ENCODE measurements around the gene RBL1. TPM values are rescaled to one million over a fixed set of nuclear protein-coding genes. Genes with fewer than 3 reads are reported as not detected.
"Not testable (repeated sequence)": the region's sequence is repeated elsewhere in the genome, so short reads cannot be mapped to it uniquely, and the experiment has no call there.

RBL1 gene
- polyA plus RNA-seq, 3 donors, result 11.0 to 15.3 (median 12.4) TPM

DNA sequence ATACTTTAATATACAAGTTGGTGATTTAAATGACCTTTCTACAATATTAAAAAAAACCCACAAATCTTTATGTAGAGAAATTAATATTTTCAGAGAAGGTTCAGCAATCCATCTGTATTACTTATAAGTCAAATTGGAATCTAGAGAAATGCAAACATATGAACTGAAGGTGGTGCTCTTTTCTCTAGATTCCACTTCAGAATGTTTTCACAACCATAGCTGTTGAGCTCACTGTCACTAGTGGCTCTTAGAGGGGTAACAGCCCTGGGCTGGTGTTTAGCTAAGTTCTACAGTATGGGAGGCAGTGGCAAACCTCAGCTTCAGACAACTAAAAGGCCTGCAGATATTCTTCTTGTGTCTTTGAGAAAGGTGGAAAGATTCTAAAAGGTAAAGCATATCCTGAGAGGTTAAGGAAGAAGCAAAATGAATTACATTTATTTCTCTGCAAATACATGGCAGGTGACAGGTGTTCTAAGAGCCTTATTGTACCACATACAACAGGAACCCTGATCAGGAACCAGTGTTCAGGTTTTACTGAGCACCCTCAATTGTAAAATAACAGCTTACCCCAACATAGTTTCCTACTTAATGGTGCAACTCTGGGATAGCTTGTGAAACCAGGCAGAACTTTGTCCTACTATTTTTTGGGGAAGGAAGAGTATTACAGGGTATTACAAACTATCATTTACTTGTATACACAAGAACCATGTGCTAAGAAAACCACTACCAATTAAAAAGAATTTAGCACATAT is 87.7 kb downstream of the RBL1 start:
- peak in 1 of 11 donors; percentile 12 for DNase-seq (ENCODE audit: extremely low read depth in 1 of 11, low read depth in 9 of 11, low spot score in 4 of 11)

DNA sequence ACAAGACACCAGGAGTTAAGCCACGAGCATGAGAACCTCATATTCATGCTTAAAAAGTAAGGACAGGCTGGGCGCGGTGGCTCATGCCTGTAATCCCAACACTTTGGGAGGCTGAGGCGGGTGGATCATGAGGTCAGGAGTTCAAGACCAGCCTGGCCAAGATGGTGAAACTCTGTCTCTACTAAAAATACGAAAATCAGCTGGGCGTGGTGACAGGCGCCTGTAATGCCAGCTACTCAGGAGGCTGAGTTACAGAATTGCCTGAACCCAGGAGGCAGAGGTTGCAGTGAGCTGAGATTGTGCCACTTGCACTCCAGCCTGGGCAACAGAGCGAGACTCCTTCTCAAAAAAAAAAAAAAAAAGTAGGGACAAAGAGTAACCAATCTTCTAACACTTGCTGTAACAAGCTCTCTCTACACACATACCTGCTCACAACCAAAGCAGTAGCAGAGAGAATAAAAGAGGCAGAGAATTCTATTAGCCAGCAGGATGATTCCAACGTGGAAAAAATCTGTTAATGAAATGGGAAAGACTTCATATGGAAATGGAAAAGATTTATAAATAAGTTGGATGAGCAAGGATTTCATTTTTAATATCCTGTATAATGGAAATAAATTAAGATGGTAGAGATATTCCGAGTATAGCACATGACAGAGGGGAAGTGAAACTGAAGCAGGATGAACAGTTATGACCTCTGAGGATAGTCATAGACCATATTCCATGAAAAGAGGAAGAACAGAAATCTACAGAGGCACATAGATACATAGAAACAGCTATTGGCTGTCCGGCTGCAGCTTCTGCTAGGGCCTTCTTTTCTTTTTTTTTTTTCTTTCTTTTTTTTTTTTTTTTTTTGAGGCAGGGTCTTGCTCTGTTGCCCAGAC is 90.5 kb downstream of the RBL1 start:
- DNase-seq (ENCODE audit: extremely low read depth in 1 of 11, low read depth in 9 of 11, low spot score in 4 of 11), result not testable (repeated sequence)

DNA sequence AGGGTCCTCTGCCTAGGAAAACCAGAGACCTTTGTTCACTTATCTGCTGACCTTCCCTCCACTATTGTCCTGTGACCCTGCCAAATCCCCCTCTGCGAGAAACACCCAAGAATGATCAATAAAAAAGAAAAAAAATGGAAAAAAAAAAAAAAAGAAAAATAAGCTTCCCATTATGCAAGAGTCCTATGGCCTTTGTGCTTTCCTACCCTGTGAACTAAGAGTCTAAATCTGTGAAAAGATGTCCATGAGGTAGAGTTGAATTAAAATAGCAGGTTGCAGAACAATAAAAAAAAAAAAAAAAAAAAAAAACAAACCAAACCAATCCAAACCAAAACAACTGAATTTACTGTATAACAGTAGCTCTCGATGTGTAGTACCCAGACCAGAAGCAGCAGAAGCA is 94.2 kb downstream of the RBL1 start:
- not testable (repeated sequence) for DNase-seq (ENCODE audit: extremely low read depth in 1 of 11, low read depth in 9 of 11, low spot score in 4 of 11)

DNA sequence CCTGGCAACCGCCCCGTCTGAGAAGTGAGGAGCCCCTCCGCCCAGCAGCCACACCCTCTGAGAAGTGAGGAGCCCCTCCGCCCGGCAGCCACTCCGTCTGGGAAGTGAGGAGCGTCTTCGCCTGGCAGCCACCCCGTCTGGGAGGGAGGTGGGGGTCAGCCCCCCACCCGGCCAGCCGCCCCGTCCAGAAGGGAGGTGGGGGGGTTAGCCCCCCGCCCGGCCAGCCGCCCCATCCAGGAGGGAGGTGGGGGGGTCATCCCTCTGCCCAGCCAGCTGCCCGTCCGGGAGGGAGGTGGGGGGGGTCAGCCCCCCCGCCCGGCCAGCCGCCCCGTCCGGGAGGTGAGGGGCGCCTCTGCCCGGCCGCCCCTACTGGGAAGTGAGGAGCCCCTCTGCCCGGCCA is 95.6 kb downstream of the RBL1 start:
- not testable (repeated sequence) for DNase-seq (ENCODE audit: extremely low read depth in 1 of 11, low read depth in 9 of 11, low spot score in 4 of 11)

DNA sequence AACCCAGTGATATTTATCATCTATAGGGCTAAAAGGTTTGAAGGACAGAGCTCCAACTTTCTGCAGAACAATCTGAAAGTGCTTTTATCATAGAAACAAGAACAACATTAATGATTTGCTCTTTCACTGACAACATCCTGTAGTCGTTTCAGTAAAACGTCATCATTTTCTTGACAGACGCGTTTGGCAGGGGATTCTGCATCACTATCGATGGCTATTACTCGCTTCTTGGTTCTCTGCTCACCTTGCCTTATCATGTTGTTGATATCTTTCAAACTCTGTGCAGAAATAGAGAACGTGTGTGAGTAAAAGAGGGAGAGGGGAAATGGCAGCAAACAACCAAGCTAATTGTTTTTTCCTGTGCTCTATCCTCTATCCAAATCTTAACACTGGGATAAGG is 97.1 kb downstream of the RBL1 start:
- DNase-seq (ENCODE audit: extremely low read depth in 1 of 11, low read depth in 9 of 11, low spot score in 4 of 11), result no peak

DNA sequence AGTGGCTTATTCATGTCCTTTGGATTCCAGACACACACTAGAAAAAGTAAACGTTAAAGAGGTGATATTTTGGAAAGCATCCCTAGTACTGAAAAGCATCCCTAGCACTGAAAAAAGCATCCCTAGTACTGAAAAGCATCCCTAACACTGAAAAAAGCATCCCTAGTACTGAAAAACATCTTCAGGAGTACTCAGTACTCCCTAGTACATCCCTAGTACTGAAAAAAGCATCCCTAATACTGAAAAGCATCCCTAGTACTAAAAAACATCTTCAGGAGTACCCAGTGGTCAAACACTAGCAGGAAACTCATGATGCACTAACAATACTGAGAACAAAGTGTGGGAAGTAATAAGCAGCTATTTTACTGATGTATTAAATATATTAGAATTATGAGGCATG is 98.7 kb downstream of the RBL1 start:
- DNase-seq (ENCODE audit: extremely low read depth in 1 of 11, low read depth in 9 of 11, low spot score in 4 of 11), result no peak

DNA sequence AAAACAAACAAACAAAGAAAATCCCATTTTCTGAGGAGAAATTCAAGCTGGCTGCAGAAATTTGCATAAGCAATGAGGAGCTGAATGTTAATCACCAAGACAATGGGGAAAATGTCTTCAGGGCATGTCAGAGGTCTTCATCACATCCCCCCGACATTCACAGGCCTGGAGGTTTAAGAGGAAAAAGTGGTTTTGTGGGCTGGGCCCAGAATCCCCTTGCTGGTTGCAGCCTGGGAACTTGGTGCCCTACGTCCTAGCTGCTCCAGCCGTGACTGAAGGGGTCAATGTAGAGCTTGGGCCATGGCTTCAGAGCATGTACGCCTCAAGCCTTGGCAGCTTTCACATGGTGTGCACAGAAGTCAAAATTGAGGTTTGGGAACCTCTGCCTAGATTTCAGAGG is 101.6 kb downstream of the RBL1 start:
- not testable (repeated sequence) for DNase-seq (ENCODE audit: extremely low read depth in 1 of 11, low read depth in 9 of 11, low spot score in 4 of 11)

DNA sequence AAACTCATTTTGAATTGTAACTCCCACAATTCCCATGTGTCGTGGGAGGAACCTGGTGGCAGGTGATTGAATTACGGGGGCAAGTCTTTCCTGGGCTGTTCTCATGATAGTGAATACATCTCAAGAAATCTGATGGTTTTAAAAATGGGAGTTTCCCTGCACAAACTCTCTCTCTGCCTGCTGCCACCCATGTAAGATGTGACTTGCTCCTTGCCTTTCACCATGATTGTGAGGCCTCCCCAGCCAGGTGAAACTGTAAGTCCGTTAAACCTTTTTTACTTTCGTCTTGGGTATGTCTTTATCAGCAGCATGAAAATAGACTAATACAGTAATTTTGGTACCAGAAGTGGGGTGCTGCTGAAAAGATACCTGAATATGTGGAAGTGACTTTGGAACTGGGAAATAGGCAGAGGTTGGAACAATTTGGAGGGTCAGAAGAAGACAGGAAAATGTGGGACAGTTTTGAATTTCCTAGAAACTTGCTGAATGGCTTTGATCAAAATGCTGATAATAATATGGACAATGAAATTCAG is 102.9 kb downstream of the RBL1 start:
- no peak for DNase-seq (ENCODE audit: extremely low read depth in 1 of 11, low read depth in 9 of 11, low spot score in 4 of 11)

DNA sequence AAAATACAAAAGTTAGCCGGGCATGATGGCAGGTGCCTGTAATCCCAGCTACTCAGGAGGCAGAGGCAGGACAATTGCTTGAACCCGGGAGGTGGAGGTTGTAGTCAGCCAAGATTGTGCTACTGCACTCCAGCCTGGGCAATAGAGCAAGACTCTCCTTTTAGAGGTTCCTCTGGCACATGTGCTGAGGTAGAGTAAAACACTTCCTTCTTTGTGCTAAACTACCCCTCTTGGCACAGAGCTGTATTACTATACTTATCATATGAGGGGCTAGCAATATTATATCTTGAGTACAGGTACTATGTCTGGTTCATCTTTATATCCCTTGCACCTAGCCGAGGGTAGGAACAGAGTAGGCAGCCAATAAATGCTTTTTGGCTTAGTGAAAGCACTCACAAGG is 104.1 kb downstream of the RBL1 start:
- DNase-seq (ENCODE audit: extremely low read depth in 1 of 11, low read depth in 9 of 11, low spot score in 4 of 11), result no peak

DNA sequence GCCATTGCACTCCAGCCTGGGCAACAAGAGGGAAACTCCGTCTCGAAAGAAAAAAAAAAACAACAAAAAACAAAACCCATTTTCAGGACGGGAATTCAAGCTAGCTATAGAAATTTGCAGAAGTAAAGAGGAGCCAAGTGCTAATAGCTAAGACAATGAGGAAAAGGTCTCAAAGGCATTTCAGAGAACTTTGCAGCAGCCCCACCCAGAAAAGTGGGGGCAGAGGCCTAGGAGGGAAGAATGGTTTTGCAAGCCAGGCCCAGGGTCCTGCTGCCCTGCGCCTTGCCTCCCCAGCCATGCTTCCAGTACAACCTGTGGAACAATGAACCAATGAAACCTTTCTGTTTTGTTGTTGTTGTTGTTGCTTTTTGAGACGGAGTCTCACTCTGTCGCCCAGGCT is 106.0 kb downstream of the RBL1 start:
- no peak for DNase-seq (ENCODE audit: extremely low read depth in 1 of 11, low read depth in 9 of 11, low spot score in 4 of 11)

DNA sequence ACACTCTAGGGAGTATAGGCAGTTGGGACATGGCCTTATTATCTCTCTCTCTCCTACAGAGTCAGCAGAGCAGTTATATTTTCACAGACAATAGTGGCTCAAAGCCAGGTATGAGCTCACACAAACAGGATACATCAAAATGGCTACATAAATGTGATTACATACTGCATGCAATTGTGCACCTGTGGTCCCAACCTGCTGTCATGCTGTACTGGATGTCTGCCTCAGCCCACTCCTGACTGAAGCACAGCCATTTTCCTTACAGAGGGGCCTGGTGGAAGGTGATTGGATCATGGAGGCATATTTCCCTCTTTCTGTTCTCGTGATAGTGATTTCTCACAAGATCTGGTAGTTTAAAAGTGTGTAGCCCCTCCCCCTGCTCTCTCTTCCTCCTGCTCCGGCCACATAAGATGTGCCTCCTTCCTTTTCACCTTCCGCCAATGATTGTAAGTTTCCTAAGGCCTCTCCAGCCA is 107.3 kb downstream of the RBL1 start:
- no peak for DNase-seq (ENCODE audit: extremely low read depth in 1 of 11, low read depth in 9 of 11, low spot score in 4 of 11)

DNA sequence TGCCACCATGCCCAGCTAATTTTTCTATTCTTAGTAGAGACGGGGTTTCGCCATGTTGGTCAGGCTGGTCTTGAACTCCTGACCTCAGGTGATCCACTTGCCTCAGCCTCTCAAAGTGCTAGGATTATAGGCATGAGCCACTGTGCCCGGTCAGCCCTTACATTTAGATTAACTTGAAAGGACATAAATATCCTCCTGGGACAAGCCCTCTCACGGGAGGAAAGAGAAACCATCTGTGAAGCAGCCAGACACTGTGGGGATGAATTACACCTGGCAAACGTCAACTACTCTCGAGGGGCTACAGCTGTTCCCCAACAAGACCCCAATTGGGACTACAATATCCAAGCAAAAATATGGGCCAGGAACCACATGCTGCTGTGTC is 111.5 kb downstream of the RBL1 start:
- DNase-seq (ENCODE audit: extremely low read depth in 1 of 11, low read depth in 9 of 11, low spot score in 4 of 11), result peak in 7 of 11 donors; percentile 19 to 42 (median 29)

DNA sequence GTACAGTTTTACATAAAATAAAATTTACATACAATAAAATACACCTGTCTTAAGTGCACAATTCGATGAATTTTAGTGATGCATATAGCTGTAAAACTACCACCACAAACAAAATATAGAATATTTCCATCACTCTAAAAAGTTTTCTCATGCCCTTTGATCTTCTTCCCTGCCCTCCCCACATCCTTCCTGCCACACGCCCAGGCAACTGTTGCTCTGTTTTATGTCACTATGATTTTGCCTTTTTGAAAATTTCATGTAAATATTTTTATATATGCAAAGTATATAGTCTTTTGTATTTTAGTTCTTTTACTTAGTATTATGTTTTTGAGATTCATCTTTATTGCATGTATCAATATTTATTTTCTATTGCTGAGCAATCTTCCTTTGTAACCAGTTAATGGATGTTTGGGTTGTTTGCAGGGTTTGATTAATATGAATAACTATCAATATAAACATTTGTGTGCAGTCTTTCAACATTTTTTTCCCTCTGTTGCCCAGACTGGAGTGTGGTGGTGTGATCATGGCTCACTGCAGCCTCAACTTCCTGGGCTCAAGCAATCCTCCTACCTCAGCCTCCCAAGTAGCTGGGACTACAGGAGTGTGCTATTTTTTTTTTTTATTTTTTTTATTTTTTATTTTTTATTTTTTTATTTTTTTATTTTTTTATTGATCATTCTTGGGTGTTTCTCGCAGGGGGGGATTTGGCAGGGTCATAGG is 120.5 kb downstream of the RBL1 start:
- no peak for DNase-seq (ENCODE audit: extremely low read depth in 1 of 11, low read depth in 9 of 11, low spot score in 4 of 11)

DNA sequence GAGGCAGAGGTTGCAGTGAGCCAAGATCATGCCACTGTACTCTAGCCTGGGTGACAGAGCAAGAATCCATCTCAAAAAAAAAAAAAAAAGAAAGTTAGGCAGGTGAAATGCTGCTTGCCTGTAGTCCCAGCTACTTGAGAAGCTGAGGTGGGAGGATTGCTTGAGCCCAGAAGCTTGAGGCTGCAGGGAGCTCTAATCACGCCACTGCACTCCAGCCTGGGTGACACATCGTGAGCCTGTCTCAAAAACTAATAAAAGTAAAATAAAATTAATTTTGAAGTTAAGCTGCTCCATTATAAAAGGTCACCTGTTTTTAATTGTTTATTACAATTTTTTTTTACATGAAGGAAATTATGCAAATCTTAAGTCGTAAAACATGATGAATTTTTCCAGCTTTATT is 121.1 kb downstream of the RBL1 start:
- DNase-seq (ENCODE audit: extremely low read depth in 1 of 11, low read depth in 9 of 11, low spot score in 4 of 11), result no peak

DNA sequence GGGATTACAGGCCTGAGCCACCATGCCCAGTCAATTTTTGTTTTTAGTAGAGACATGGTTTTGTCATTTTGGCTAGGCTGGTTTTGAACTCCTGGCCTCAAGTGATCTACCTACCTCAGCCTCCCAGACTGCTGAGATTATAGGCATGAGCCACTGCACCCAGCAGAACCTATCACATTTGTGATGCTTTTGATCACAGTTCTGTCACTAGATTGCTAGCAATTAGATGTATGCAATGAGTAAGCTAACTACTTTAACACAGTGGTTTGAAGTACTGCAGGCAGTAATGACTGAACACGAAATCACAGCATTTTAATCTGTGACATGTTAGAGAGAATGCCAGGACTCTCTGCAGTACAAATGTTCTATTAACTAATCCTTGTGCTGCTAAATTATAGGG is 124.7 kb downstream of the RBL1 start:
- no peak for DNase-seq (ENCODE audit: extremely low read depth in 1 of 11, low read depth in 9 of 11, low spot score in 4 of 11)

DNA sequence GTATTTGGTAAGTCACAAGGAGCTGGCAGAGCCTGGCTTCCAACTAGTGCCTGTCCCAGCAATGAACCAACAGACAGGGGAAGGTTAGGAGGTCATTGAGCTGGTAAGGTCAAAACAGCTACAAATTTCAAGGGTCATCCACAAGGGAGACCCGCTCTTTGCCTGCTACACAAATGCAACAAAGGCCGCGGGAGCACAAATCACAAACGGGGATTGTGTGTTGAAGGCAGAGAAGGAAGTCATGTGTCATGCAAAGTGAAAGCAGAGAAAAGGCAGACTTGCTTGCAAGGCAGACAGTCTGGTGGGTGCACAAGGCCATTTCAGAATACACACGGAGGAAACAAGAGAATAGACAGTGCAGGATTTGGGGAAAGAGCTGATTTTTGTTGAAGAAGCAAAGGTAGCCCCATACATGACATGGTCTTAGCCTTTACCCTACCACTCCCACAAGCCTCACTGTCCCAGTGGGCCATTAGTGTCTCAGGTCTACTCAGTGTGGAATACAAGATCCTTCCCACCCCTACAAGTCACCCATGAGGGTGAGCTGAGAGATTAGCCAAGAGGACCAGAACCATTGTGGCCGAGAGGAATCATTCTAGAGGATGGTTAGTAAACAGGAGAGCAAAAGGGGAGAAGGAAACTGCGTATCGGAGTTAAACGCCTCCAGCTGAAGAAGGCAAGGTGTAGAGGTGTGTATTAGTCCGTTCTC is 126.2 kb downstream of the RBL1 start:
- no peak for DNase-seq (ENCODE audit: extremely low read depth in 1 of 11, low read depth in 9 of 11, low spot score in 4 of 11)

DNA sequence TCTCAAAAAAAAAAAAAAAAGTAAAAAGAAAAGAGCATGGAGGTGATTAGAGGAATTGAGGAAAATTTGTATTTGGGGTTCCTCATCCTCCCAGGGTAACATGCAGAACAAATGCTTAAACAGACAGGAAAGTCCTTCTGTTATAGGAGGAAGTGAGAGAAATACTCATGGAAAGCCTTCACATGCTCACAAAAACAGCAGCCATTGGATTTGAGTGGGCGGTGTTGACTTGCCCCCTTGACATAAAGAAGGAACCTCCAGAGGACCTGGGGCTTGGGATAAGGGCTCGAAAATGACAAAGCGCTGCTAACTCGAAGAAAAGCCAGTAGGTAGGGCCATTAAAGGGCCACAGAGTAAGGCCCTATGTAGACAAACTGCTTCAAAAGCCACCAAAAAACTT is 126.7 kb downstream of the RBL1 start:
- DNase-seq (ENCODE audit: extremely low read depth in 1 of 11, low read depth in 9 of 11, low spot score in 4 of 11), result no peak

DNA sequence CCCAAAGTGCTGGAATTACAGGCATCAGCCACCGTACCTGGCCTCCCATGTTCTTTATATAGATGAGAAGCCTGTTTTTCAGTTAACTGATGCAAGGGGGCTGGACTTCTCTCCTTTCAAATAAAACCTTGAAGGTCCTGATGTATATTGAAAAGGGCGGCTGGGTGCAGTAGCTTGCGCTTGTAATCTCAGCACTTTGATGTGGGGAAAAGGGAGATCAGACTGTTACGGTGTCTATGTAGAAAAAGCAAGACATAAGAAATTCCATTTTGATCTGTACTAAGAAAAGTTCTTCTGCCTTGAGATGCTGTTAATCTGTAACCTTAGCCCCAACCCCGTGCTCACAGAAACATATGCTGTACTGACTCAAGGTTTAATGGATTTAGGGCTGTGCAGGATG is 128.2 kb downstream of the RBL1 start:
- DNase-seq (ENCODE audit: extremely low read depth in 1 of 11, low read depth in 9 of 11, low spot score in 4 of 11), result no peak

DNA sequence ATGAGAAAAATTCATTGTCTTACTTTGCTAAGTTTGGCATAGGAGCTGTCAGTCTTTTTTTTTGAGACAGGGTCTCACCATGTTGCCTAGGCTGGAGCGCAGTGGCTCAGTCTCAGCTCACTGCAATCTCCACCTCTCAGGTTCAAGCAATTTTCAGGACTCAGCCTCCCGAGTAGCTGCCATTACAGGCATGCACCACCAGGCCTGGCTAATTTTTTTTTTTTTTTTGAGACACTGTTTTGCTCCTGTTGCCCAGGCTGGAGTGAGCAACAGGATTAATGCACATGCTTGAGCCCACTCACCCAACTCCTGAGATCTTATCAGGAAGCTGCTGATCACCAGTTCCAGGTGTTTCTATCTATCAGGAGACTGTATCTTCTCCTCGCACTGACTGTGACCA is 128.8 kb downstream of the RBL1 start:
- not testable (repeated sequence) for DNase-seq (ENCODE audit: extremely low read depth in 1 of 11, low read depth in 9 of 11, low spot score in 4 of 11)

Measured in renal cortex interstitium (tissue), 11 donors.